Activated CD8-positive, alpha-beta T cell treated with anti-CD3 and anti-CD28 coated beads, Interleukin-2, amount 10 ng/mL, durations not matched to agents 7 days and 5 days (primary cell): Measurements from ENCODE around the gene IFT88. TPM values are rescaled to one million over a fixed set of nuclear protein-coding genes. Genes with fewer than 3 reads are reported as not detected.
"Not testable (repeated sequence)": the region's sequence is repeated elsewhere in the genome, so short reads cannot be mapped to it uniquely, and the experiment has no call there.

Source experiments
- ATAC-seq: fragments of 150-1000 bp; cut with Tn5 transposase; one replicate; pipeline ENCODE4 v1.10.0; 2021; ENCODE audit warnings: moderate library complexity
- CTCF ChIA-PET: fragments of 350-600 bp; sonication (Branson Sonifier 250); formaldehyde crosslinking; loops from one replicate; lab custom pipeline; 2021; ENCODE audit warnings: antibody characterized with exemption; lab: Charles Lee
- POLR2A ChIA-PET: fragments of 350-600 bp; sonication (Branson Sonifier 250); formaldehyde crosslinking; loops from one replicate; lab custom pipeline; 2021; ENCODE audit warnings: antibody characterized with exemption; lab: Charles Lee
- DNase-seq: peaks from one replicate; pipeline ENCODE4 v3.0.0-alpha.2; 2020
- H3K27ac Mint-ChIP-seq: one replicate; pipeline ENCODE4 v1.8.0; 2021; ENCODE audit warnings: mild to moderate bottlenecking, mixed read lengths
- H3K27me3 Mint-ChIP-seq: one replicate; pipeline ENCODE4 v1.8.0; 2021; ENCODE audit warnings: low read depth, mixed read lengths
- H3K36me3 Mint-ChIP-seq: one replicate; pipeline ENCODE4 v1.8.0; 2021; ENCODE audit warnings: low read depth, mixed read lengths
- H3K4me1 Mint-ChIP-seq: one replicate; pipeline ENCODE4 v1.8.0; 2021; ENCODE audit warnings: low read depth, mixed read lengths
- H3K4me3 Mint-ChIP-seq: one replicate; pipeline ENCODE4 v1.8.0; 2021; ENCODE audit warnings: mild to moderate bottlenecking, mixed read lengths
- H3K9me3 Mint-ChIP-seq: one replicate; pipeline ENCODE4 v1.8.0; 2022; ENCODE audit warnings: mixed read lengths; ENCODE audit not compliant: insufficient read depth
- total RNA-seq, 2 experiments: library from RNA; stranded (reverse); gene quantifications; one replicate each; pipeline ENCODE4 v1.2.3, GENCODE V29; 2021

IFT88 gene
- total RNA-seq, 2 experiments from 2014 or later = 6.6 to 7.5 TPM

- CTCF ChIA-PET = no interaction called here
- no peaks in the 10 kb centered on the region for H3K4me1 Mint-ChIP-seq
- POLR2A ChIA-PET = no interaction called here
- H3K36me3 Mint-ChIP-seq = no peaks in the 10 kb centered on the region
- no peak for DNase-seq
- ATAC-seq = no peak
- no peaks in the 10 kb centered on the region for H3K9me3 Mint-ChIP-seq
- H3K27ac Mint-ChIP-seq = no peak overlapping the region
- H3K27me3 Mint-ChIP-seq = no peaks in the 10 kb centered on the region
- no peak overlapping the region for H3K4me3 Mint-ChIP-seq
Measured at GRCh38 chr13:20680416-20681080, 113.6 kb downstream of the IFT88 start.

GRCh38 chr13:20681481-20681880 is 114.5 kb downstream of the IFT88 start:
- H3K9me3 Mint-ChIP-seq, POLR2A ChIA-PET, CTCF ChIA-PET, H3K36me3 Mint-ChIP-seq, DNase-seq, H3K4me1 Mint-ChIP-seq, ATAC-seq, H3K4me3 Mint-ChIP-seq, H3K27ac Mint-ChIP-seq, H3K27me3 Mint-ChIP-seq: not testable (repeated sequence)

GRCh38 chr13:20682061-20682460 is 115.1 kb downstream of the IFT88 start:
- H3K4me3 Mint-ChIP-seq = no peak overlapping the region
- H3K9me3 Mint-ChIP-seq = no peaks in the 10 kb centered on the region
- ChIA-PET CTCF (no interaction called here), POLR2A (no interaction called here)
- no peak for ATAC-seq
- DNase-seq = no peak
- no peaks in the 10 kb centered on the region for H3K4me1 Mint-ChIP-seq
- no peaks in the 10 kb centered on the region for H3K27me3 Mint-ChIP-seq
- no peak overlapping the region for H3K27ac Mint-ChIP-seq
- no peaks in the 10 kb centered on the region for H3K36me3 Mint-ChIP-seq

GRCh38 chr13:20684041-20684440 is 117.1 kb downstream of the IFT88 start:
- Mint-ChIP-seq H3K27ac (no peak overlapping the region), H3K27me3 (no peaks in the 10 kb centered on the region), H3K36me3 (no peaks in the 10 kb centered on the region), H3K9me3 (no peaks in the 10 kb centered on the region), H3K4me1 (no peaks in the 10 kb centered on the region), H3K4me3 (no peak overlapping the region)
- POLR2A ChIA-PET = no interaction called here
- DNase-seq (no peak), ATAC-seq (no peak)
- CTCF ChIA-PET = interaction anchor here (0.6 kb wide), 1 partner anchor 529 kb away, joined by 4 read pairs; no protein-coding TSS in a partner anchor

- ChIA-PET CTCF (interaction anchor here (0.6 kb wide), 1 partner anchor 530 kb away, joined by 4 read pairs; no protein-coding TSS in a partner anchor), POLR2A (no interaction called here)
- DNase-seq (no peak), ATAC-seq (no peak)
- H3K4me3 Mint-ChIP-seq = no peak overlapping the region
- no peaks in the 10 kb centered on the region for H3K27me3 Mint-ChIP-seq
- H3K36me3 Mint-ChIP-seq = no peaks in the 10 kb centered on the region
- no peaks in the 10 kb centered on the region for H3K9me3 Mint-ChIP-seq
- no peaks in the 10 kb centered on the region for H3K4me1 Mint-ChIP-seq
- H3K27ac Mint-ChIP-seq = no peak overlapping the region
Measured at GRCh38 chr13:20684546-20684945, 117.6 kb downstream of the IFT88 start.

GRCh38 chr13:20685092-20685491 is 118.1 kb downstream of the IFT88 start:
- CTCF ChIA-PET = no interaction called here
- POLR2A ChIA-PET = no interaction called here
- Mint-ChIP-seq H3K9me3 (no peaks in the 10 kb centered on the region), H3K4me3 (no peak overlapping the region), H3K36me3 (no peaks in the 10 kb centered on the region), H3K4me1 (no peaks in the 10 kb centered on the region), H3K27me3 (no peaks in the 10 kb centered on the region), H3K27ac (no peak overlapping the region)
- ATAC-seq (no peak), DNase-seq (no peak)

GRCh38 chr13:20686167-20686566 is 119.2 kb downstream of the IFT88 start:
- Mint-ChIP-seq H3K27me3 (no peaks in the 10 kb centered on the region), H3K27ac (no peak overlapping the region), H3K4me3 (no peak overlapping the region), H3K36me3 (no peaks in the 10 kb centered on the region), H3K4me1 (no peaks in the 10 kb centered on the region), H3K9me3 (no peaks in the 10 kb centered on the region)
- ATAC-seq (no peak), DNase-seq (no peak)
- ChIA-PET POLR2A (no interaction called here), CTCF (no interaction called here)

GRCh38 chr13:20686863-20687579 is 120.1 kb downstream of the IFT88 start:
- ATAC-seq = no peak
- Mint-ChIP-seq H3K27ac (no peak overlapping the region), H3K36me3 (no peaks in the 10 kb centered on the region), H3K4me3 (no peak overlapping the region), H3K9me3 (no peaks in the 10 kb centered on the region), H3K4me1 (no peaks in the 10 kb centered on the region), H3K27me3 (no peaks in the 10 kb centered on the region)
- ChIA-PET CTCF (interaction anchor here (1.3 kb wide), 1 partner anchor 10 kb away, joined by 3 read pairs; no protein-coding TSS in a partner anchor), POLR2A (no interaction called here)
- no peak for DNase-seq

GRCh38 chr13:20689291-20689690 is 122.3 kb downstream of the IFT88 start:
- H3K9me3 Mint-ChIP-seq = no peaks in the 10 kb centered on the region
- H3K4me1 Mint-ChIP-seq = no peaks in the 10 kb centered on the region
- no peaks in the 10 kb centered on the region for H3K27me3 Mint-ChIP-seq
- H3K36me3 Mint-ChIP-seq = no peaks in the 10 kb centered on the region
- POLR2A ChIA-PET = no interaction called here
- no peak overlapping the region for H3K27ac Mint-ChIP-seq
- no peak overlapping the region for H3K4me3 Mint-ChIP-seq
- no peak for DNase-seq
- ATAC-seq = no peak
- CTCF ChIA-PET = interaction anchor here (0.9 kb wide), 1 partner anchor 194 kb away, joined by 3 read pairs; no protein-coding TSS in a partner anchor

GRCh38 chr13:20691616-20692015 is 124.7 kb downstream of the IFT88 start:
- CTCF ChIA-PET = no interaction called here
- Mint-ChIP-seq H3K27ac (no peak overlapping the region), H3K9me3 (no peaks in the 10 kb centered on the region), H3K36me3 (no peaks in the 10 kb centered on the region), H3K4me3 (no peak overlapping the region), H3K27me3 (peaks cover 5% of the 10 kb centered on the region), H3K4me1 (peaks cover 5% of the 10 kb centered on the region)
- DNase-seq (no peak), ATAC-seq (no peak)
- POLR2A ChIA-PET = interaction anchor here (0.6 kb wide), 1 partner anchor 1358 kb away, joined by 3 read pairs; no protein-coding TSS in a partner anchor

- H3K27ac Mint-ChIP-seq = no peak overlapping the region
Measured at GRCh38 chr13:20696073-20696472, 129.1 kb downstream of the IFT88 start.

GRCh38 chr13:20699715-20700114 is 132.8 kb downstream of the IFT88 start:
- ATAC-seq = no peak
- no peaks in the 10 kb centered on the region for H3K9me3 Mint-ChIP-seq
- peaks cover 20% of the 10 kb centered on the region for H3K4me1 Mint-ChIP-seq
- ChIA-PET CTCF (interaction anchor here (1.3 to 1.6 kb wide), 2 partner anchors 129 to 206 kb away, joined by 3 to 4 read pairs; no protein-coding TSS in a partner anchor), POLR2A (no interaction called here)
- DNase-seq = no peak
- H3K27me3 Mint-ChIP-seq = peaks cover 33% of the 10 kb centered on the region
- H3K4me3 Mint-ChIP-seq = no peak overlapping the region
- no peaks in the 10 kb centered on the region for H3K36me3 Mint-ChIP-seq
- no peak overlapping the region for H3K27ac Mint-ChIP-seq

More at GRCh38 chr13:20696073-20696472, 129.1 kb downstream of the IFT88 start:
- Mint-ChIP-seq H3K9me3 (no peaks in the 10 kb centered on the region), H3K4me3 (no peak overlapping the region), H3K36me3 (no peaks in the 10 kb centered on the region), H3K4me1 (peaks cover 5% of the 10 kb centered on the region), H3K27me3 (peaks cover 23% of the 10 kb centered on the region)
- ChIA-PET CTCF (no interaction called here), POLR2A (no interaction called here)
- ATAC-seq = no peak
- no peak for DNase-seq
